HG03571 (cell line): ENCODE measurements around the gene SERPINA12.
"Not testable (repeated sequence)": the region's sequence is repeated elsewhere in the genome, so short reads cannot be mapped to it uniquely, and the experiment has no call there.

ENCODE experiments used
- ATAC-seq: cut with Tn5 transposase; IDR thresholded peaks from one replicate; pipeline ENCODE4 v1.9.1; 2021; ENCODE audit not compliant: unreplicated experiment

Gene SERPINA12

DNA sequence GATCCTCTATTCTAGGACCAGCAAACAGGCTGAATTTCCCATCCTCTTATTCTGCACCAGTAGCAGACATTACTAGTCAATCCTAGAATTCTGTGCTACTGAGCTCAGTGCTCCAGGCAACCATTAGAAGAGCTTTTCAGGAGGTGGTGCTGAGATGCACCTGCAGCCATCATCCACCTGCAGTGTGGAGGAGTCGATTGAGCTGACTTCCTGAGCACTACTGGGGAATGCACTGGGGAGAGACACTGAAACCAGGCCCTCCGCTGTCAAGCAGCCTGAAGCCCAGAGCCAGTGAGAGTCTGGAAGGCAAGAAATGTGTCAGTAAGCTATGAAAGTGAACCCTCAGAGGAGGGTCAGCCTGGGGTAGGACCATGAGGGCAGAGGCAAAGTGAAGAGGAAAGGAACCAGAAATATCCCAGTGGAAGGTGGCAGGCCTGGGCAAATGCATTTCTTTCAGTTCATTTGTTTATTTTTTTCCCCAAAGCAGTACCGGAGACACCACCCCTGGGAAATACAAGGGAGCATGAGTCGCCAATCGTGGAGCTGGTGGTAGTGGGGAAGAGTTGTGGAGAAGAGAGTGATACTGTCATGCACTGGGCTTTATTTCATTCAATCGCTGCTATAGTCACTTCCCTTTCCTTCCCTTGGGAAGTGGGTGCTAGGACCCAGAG, 28.9 kb upstream of the SERPINA12 start:
- ATAC-seq, result no peak

DNA sequence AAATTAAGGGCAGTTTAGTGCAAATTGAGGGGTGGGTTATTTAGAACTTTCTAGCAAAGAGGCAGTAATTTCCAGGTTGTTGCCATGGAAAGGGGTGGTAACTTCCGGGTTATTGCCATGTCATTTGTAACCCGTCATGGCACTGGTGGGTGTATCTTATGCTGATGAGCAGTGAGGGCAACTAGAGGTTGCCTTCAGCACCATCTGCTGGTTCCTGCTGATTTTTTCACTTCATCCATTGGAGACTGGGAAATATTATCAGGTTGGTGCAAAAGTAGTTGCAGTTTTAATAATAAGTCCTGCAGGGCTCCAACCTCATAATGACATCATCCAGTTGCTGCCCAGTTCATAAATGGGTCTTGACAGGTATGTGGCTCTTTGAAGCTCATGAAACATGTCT, 27.6 kb upstream of the SERPINA12 start:
- no peak for ATAC-seq

DNA sequence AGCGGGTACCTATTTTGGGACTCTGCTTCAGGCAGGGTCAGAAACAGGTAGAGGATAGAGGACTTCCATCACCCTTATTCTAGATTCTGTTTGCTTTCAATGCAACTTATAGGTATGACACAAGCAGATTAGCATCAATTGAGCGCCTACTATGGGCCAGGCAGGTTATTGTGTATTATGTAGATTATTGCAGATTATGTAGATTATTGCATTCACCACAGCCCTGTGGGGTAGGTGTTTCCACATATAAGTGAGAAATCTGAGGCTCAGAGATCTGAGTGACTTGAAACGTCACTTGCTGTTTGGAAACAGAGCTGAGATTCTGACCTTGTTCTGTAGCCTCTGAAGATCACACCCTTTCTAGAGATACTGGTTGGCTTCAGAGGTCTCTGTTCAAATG, 26.2 kb upstream of the SERPINA12 start:
- no peak for ATAC-seq

DNA sequence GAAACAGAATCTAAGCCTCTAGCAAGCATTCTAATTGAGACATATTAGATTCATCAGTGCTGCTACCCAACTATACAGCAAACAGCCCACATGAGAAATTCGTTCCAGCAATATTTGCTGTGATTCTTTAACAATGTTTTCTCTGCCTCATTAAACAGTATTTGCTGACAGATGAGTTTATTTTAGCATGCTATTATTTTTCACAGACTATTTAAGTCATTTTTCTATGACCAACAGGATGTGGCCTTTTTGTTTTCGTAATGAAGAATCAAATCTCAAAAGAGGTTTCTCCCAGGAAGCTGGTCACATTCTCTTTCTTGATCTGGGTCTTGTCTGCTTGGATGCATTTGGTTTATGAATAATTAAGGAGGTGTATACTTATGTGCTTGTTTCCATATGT, 23.2 kb upstream of the SERPINA12 start:
- ATAC-seq, result no peak

DNA sequence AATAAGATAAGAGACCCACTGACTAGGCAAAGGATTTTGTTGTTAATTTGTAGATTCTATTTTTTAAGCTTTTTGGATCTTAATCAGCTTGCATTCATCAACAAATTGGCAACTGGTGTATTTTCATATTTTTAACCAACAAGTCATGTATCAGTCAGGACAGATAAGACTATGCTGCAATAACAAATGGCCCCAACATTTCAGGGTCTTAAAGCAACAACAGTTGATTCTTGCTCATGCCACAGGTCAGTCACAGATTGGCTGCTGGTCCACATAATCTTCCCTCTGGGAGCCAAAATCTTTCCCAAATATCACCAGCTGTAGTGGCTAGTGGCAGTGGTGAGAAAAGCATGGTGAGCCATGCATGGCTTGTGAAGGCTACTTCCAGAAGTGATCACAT, 21.9 kb upstream of the SERPINA12 start:
- ATAC-seq, result no peak

DNA sequence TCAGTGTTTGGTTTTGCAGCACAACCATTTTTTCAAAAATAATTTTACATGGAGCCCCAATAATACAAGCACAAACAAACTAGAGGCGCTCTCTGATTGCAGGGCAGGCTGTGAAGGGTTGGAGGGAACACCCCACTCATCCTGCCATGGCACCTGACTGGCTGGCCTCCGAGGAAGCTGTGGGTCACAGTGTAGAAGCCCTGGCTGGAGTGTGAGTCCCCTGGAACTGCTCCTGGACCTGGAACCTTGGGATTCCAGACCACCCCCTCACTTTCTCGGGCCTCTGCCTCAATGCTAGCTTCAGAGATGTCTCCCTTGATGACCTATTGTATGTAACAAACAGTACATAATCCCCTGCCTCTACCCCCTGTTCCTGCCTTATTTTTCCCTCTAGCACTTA, 14.8 kb upstream of the SERPINA12 start:
- ATAC-seq, result no peak

DNA sequence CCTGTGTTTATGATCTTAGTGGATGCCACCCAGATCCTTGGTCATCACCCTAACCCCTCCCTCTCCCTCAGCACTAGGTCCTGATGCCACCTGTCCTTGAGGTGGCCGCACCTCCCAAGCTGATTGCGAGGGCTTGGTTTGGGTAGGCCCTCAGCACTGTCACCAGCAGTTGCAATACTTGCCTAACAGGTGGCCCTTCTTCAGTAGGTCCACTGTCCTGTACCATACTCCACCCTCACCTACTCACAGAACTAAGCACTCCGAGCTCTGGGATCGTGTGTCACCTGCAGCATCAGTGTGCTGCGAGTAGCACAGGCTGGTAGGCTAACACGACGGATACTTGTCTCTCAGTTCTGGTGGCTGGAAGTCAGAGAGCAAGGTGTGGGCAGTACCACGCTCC, 14.0 kb upstream of the SERPINA12 start:
- no peak for ATAC-seq

DNA sequence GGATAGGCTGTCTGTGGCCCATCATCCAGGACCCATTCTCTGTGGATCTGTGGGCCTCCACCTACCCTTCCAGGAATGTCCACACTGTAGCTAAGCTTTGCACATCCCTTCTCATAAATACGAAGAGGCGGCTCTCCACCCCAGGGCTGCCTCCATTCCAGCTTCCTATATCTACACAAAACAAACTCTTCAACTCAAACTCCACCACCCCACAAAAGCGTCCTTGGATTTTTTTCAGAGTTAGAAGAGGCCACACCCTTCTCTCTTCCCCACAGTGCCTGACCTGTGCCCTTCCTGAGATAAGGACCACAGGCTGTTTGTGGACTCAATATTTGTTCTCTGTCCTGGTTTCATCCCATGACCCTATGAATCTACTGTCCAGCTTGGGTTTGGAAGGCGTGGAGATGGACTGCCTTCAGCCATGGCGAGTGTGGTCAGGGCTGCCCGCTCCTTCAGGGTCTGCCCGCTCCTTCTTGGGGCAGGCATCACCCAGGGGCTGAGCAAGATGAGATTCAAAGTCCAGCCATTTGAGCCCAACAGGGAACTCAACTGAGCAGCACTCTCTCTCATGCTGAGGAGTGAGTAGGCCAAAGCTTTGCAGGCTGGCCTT, 13.0 kb upstream of the SERPINA12 start:
- ATAC-seq, result no peak

DNA sequence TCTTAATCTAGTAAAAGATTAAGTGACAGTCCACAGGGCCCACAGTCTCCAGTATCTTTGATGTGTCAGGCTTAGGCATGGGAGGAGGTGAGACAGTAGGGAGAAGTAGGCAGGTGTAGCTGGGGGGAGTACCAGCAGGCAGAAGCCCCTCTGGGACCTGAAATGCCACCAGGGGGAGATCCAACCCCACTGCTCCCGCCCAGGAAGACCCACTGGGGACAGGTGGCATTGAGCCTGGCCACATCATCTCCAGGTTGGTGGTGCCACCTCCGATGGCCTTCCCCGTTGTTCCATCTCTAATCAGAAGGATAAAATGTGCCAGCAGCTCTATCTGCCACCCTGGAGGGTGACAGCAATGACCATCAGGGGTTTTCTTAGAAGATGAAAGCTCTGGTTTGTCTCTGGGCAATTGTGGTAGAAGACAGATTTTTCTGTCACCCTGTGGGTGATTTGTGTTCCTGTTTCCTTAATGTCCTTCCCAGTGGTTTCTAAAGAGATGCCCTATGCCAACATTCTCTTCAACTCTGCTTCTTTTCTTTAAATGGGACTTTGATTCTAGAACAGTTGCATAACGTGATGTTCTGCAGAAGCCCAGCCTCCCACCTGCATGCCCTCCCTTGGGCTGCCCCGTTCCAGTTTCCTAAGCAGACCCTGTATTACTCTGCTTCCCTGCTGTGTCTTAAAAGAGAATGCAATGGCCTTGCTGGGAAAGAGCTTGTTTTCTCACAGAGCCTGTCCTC, 12.3 kb upstream of the SERPINA12 start:
- no peak for ATAC-seq

DNA sequence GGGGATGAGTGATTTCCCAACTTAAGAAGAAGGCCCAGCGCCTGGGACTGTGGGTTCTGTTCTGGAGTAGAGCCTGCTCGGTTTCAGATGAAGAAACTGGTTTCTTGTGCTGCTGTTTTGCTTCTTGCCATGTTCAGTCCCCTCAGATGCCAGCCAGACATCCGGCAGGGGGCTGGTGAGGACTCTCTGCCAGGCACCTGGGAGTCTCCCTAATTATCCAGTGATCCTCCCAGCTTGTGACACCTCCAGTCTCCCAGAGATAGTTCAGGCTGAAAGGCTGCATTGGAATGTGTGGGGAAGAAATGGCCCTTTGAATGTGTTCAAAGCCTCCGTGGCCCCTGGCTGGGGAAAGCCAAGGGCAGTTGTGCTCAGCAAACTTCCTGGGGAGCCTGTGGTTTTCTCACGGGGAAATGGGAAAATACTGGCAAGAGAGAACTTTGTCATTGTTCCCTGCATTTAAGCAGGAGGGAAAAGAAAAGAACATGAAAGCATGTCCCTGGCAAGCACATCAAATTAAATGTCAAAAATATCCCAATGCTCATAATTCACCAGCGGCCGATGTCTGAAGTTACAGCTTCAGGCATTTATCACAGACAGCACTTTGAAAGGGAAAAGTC, 8.5 kb upstream of the SERPINA12 start:
- no peak for ATAC-seq

DNA sequence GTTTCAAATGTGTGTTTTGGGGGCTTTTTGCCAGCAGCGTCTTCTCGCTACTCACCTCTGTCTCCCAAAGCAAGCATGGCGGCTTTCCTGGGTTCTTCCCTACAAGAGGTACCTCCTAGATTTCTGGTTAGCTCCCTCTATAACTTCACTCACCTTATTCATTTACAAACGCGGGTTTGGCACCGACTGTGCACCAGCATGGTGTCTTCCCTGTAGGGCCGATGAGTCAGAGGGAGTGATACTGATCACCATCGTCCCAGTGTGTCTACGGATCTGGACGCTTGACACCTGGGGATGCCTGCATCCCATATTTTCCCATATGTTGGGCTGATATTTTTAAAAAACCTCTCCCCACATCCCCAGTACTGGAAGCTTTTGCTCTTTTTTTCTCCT, 8.0 kb upstream of the SERPINA12 start:
- ATAC-seq, result no peak

DNA sequence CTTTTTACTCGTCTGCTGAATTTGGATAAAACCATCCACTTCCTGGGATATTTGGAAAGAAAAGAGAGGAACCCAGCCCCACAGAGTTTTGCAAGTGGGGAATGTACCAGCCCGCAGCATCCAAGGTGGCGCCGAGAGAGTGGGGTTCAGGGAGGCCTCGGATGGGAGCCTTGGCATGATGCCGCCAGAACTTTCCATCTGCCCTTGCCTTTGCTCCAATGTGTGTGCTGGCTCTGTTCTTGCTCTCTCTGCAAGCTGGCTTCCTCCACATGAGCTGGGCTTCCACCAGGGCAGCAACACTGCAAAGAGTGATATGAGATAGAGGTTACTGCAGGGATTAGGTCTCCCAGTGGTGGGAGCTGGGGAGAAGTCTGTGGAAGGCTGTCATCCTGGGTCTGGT, 6.6 kb upstream of the SERPINA12 start:
- ATAC-seq, result no peak

DNA sequence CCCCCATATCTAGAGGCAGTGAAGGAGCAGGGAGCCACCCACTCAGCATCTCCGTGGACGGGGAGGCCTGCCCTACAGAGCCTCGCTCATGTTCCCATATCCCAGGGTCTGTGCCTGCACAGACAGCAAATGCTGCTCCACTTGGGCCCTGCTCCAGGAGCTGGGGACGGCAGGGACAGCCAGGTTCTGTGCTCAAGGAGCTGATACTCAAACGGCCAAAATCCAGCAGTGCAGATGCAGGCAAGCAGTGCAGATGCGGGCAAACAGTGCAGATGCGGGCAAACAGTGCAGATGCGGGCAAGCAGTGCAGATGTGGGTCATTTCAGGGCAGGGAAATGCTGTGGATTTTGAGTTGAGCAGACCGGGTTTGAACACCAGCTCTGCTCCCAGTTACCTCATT, 6.2 kb upstream of the SERPINA12 start:
- no peak for ATAC-seq

DNA sequence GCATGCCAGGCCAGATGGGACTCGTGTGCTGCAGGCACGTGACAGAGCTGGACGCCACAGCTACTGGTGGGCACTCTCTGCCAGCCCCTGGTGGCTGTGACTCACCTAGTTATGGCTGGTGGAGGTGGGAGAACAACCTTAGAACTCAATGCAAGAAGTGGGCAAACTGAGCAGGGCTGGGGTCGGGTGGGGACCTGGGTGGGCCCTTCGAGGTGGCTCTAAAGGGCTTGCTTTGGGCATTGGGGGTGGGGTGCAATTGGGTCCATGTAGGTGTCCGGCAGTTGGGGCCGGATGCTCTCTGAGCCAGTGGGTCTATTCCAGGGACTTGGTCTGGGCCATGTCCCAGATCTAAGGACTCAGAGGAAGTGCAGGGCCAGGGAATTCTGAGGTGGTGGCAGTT, 5.1 kb upstream of the SERPINA12 start:
- no peak for ATAC-seq

DNA sequence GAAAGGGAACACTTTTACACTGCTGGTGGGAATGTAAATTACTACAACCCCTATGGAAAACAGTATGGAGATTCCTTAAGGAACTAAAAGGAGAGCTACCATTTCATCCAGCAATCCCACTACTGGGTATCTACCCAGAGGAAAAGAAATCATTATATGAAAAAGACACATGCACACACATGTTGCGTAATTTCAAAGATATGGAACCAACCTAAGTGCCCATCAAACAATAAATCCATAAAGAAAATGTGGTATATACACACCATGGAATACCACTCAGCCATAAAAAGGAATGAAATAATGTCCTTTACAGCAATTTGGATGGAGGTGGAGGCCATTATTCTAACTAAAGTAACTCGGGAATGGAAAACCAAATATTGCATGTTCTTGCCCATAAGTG, 1.2 kb upstream of the SERPINA12 start:
- ATAC-seq, result not testable (repeated sequence)

DNA sequence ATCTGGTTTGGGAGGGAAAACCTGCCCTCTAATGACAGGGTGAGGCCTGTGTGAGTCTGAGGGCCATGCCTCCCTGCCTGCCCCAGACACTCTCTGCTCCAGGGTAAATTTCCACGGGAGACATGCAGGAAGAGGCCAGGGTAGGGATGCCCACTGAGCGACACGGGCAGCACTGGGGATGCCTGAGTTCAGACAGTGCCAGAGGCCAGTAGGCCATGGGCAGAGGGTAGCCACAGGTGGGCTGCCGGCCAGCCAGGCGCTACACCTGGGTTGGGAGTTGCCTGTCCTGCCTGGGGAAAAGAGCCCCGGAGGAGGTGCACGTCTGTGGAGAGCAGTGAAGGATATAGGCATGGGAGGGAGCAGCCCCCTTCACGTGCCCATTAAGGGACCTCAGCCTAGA, 3.6 kb downstream of the SERPINA12 start:
- ATAC-seq, result no peak

DNA sequence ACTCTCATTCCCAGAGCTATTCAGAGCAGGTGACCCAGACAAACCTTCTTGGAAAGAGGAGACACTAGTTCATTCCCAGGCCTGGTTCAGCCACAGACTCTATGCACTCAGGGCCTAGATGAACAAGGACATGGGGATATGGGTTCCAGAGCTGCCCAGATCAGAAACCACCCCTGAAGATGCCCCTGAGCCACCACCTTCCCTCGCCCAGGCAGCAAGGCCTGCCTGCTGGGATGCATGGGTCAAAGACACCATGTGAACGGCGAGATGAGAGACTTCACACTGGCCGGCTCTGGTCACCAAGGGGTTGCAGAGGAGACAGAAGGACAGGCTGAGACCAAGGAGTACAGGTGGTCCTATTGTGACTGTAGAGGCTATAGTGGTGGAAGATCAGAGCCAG, 4.1 kb downstream of the SERPINA12 start:
- no peak for ATAC-seq

DNA sequence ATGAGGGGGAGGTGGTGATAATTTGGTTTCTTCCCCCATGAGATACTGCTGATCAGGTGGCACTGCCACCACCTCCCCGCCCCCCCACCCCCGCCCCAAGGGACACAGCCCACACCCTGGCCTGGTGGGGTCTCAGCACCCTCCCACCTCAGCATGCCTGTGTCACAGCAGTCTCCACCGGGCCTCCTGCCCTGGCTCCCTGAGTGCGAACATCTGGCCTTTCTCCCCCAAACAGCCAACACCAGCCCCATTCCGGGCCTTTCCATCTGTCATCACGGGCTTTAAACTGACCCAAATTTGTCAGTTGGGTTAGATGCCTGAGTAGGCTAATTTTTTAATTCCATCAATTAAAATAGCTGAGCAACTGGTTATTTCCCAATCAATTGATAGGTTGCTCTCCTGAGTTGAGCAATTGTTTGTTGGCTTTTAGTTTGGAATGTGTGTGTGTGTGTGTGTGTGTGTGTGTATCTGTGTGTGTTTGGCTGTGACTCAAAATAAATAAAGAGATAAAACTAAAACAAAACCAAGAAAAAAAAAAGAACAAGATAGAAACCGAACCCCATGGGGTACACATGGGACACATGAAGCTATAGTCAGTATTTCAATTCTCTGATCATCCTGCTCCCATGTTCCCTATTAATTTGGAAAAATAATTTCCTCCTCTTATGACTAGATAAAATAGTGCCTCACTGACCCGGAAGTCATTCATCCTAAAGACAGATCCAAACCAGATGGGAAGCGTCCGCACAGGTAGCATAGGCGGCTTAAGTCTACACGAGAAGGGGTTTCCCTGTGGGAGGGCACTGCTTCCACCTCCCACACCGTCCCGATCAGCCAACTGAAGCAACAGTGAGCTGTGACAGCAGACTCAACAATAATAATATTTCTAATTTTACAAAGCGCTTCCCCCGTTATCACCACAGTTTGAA, 7.4 kb downstream of the SERPINA12 start:
- no peak for ATAC-seq

DNA sequence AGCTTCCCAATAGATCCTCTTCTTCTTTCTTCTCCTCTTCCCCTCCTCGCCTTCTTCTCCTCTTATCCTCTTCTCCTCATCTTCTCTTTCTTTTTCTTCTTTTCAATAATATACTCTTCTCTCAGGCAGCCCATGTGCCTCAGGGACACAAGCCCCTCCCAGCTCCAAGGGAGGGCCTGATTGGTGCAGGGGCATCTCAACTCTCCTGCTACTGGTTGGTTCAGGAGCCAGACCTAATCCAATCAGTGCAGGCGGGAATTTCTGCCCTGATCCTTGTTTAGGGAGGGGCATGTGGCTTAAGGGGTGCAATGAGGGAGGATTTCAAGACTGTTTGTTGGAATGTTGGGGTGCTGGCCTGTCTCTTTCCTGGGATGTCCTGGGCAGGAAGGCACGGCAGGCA, 9.0 kb downstream of the SERPINA12 start:
- ATAC-seq, result no peak

DNA sequence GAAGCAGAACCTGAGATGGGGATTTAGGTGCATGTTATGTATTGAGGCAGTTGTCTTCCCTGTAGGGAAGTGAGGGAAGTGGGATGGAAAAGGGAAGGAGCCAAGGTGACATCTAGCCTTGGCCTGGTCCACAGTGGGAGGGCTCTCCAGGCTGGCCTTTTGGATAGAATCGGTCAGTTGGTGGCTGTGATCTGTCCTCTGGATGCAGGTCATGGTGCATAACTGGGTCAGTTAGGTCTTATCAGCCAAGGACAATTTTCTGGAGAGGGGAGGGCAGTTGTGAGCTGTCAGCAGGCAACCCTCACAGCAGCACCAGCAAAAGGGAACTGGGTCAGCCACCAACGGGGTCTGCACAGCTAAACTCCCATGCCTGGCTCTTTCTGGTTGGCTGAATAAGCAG, 9.6 kb downstream of the SERPINA12 start:
- no peak for ATAC-seq

DNA sequence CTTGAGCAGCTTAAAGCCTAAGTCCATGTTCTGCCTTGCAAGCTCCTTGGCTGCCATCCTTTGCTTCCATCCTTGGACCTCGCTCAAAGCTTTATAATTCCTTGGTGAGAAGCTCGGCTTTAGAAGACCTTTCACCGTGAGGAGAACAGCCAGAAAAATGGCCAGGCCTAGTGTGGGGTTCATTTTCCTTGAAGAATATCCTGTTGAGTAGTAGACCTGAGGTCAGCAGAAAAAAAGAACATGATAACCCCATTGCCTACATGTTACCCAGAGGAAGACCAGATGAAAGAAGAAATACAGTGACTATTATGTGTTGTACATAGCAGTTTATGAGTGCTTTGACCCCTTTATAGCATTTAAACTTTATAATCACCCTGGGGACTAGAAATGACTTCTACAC, 11.1 kb downstream of the SERPINA12 start:
- no peak for ATAC-seq
